BLaER1 (cell line): Measurements from ENCODE around the gene TIRAP.
A peak's percentile ranks its signal among the peaks of the same experiment; 100 is the strongest.

Experiments
- H3K27ac ChIP-seq: shearing (Covaris generic); formaldehyde crosslinking; 2 replicates; pipeline ENCODE4 v1.8.1; 2022
- H3K27me3 ChIP-seq: shearing (Covaris generic); formaldehyde crosslinking; 2 replicates; pipeline ENCODE4 v1.8.1; 2022
- H3K36me3 ChIP-seq: shearing (Covaris generic); formaldehyde crosslinking; 2 replicates; pipeline ENCODE4 v1.8.1; 2022
- H3K4me1 ChIP-seq: shearing (Covaris generic); formaldehyde crosslinking; 2 replicates; pipeline ENCODE4 v1.8.1; 2022
- H3K4me2 ChIP-seq: shearing (Covaris generic); formaldehyde crosslinking; 2 replicates; pipeline ENCODE4 v1.8.1; 2022
- H3K4me3 ChIP-seq: shearing (Covaris generic); formaldehyde crosslinking; 2 replicates; pipeline ENCODE4 v1.8.1; 2022
- H3K9ac ChIP-seq: shearing (Covaris generic); formaldehyde crosslinking; 2 replicates; pipeline ENCODE4 v1.8.1; 2022
- H3K9me3 ChIP-seq: shearing (Covaris generic); formaldehyde crosslinking; 2 replicates; pipeline ENCODE4 v1.8.1; 2022
- H4K20me1 ChIP-seq: shearing (Covaris generic); formaldehyde crosslinking; 2 replicates; pipeline ENCODE4 v1.8.1; 2022
- Cebpa-rat ChIP-seq: shearing (Covaris generic); IDR thresholded peaks from 2 replicates; pipeline ENCODE4 v1.8.1; 2022

TIRAP gene

GRCh38 chr11:126281666-126282175 is 1.2 kb upstream of the TIRAP start:
- Histone ChIP-seq H3K4me2 (peak overlapping the region; percentile 89), H3K4me3 (peak overlapping the region; percentile 81), H3K27me3 (no peaks in the 10 kb centered on the region), H4K20me1 (no peaks in the 10 kb centered on the region), H3K9me3 (no peaks in the 10 kb centered on the region), H3K27ac (0 out of 2 replicates have a peak overlapping the region, but pooled peaks have one; percentile 89), H3K9ac (peak overlapping the region; percentile 89; the same call in 1 of the 2 replicates), H3K36me3 (peaks cover 29% of the 10 kb centered on the region), H3K4me1 (peaks cover 46% of the 10 kb centered on the region)
- no peak for TF ChIP-seq Cebpa-rat

- Histone ChIP-seq H3K9ac (peak overlapping the region; percentile 89), H3K27ac (peak overlapping the region; percentile 89), H3K4me1 (peaks cover 46% of the 10 kb centered on the region), H3K4me2 (peak overlapping the region; percentile 89), H3K36me3 (peaks cover 23% of the 10 kb centered on the region), H4K20me1 (no peaks in the 10 kb centered on the region), H3K4me3 (peak overlapping the region; percentile 81), H3K9me3 (no peaks in the 10 kb centered on the region), H3K27me3 (no peaks in the 10 kb centered on the region)
- no peak for TF ChIP-seq Cebpa-rat
Observed at GRCh38 chr11:126282361-126282735, 545 bp upstream of the TIRAP start.

- no peak overlapping the region for H3K4me3 ChIP-seq
- H4K20me1 ChIP-seq = no peaks in the 10 kb centered on the region
- H3K4me1 ChIP-seq = peaks cover 44% of the 10 kb centered on the region
- H3K36me3 ChIP-seq = peaks cover 6% of the 10 kb centered on the region; the same call in 1 of the 2 replicates
- no peak overlapping the region for H3K9ac ChIP-seq
- no peaks in the 10 kb centered on the region for H3K9me3 ChIP-seq
- no peak overlapping the region for H3K27ac ChIP-seq
- peak overlapping the region; percentile 89 for H3K4me2 ChIP-seq
- no peaks in the 10 kb centered on the region for H3K27me3 ChIP-seq
- TF ChIP-seq Cebpa-rat = no peak
Observed at GRCh38 chr11:126284829-126285228, 1.9 kb downstream of the TIRAP start.

- no peak for TF ChIP-seq Cebpa-rat
- Histone ChIP-seq H3K27me3 (no peaks in the 10 kb centered on the region), H3K27ac (no peak overlapping the region), H3K4me1 (peaks cover 17% of the 10 kb centered on the region), H3K9ac (no peak overlapping the region), H4K20me1 (no peaks in the 10 kb centered on the region), H3K4me2 (no peak overlapping the region), H3K9me3 (no peaks in the 10 kb centered on the region), H3K36me3 (peaks cover 37% of the 10 kb centered on the region), H3K4me3 (no peak overlapping the region)
Observed at GRCh38 chr11:126288237-126288636, 5.3 kb downstream of the TIRAP start.

GRCh38 chr11:126290887-126291286 is 8.0 kb downstream of the TIRAP start:
- no peaks in the 10 kb centered on the region for H4K20me1 ChIP-seq
- H3K4me3 ChIP-seq = no peak overlapping the region
- peaks cover 58% of the 10 kb centered on the region for H3K36me3 ChIP-seq
- no peaks in the 10 kb centered on the region for H3K9me3 ChIP-seq
- no peaks in the 10 kb centered on the region for H3K4me1 ChIP-seq
- no peak overlapping the region for H3K4me2 ChIP-seq
- H3K9ac ChIP-seq = no peak overlapping the region
- TF ChIP-seq Cebpa-rat = no peak
- no peaks in the 10 kb centered on the region for H3K27me3 ChIP-seq
- H3K27ac ChIP-seq = no peak overlapping the region

GRCh38 chr11:126293726-126294125 is 10.8 kb downstream of the TIRAP start:
- TF ChIP-seq Cebpa-rat = no peak
- no peak overlapping the region for H3K4me2 ChIP-seq
- H4K20me1 ChIP-seq = no peaks in the 10 kb centered on the region
- no peak overlapping the region for H3K27ac ChIP-seq
- H3K9ac ChIP-seq = no peak overlapping the region
- no peaks in the 10 kb centered on the region for H3K4me1 ChIP-seq
- H3K4me3 ChIP-seq = no peak overlapping the region
- no peaks in the 10 kb centered on the region for H3K27me3 ChIP-seq
- peaks cover 61% of the 10 kb centered on the region for H3K36me3 ChIP-seq
- no peaks in the 10 kb centered on the region for H3K9me3 ChIP-seq

GRCh38 chr11:126297004-126297403 is 14.1 kb downstream of the TIRAP start:
- TF ChIP-seq Cebpa-rat = no peak

GRCh38 chr11:126303623-126304456 is 20.9 kb downstream of the TIRAP start, which contains the start of gene DCPS:
DCPS (plus strand) TSS chr11:126304060; CDS start chr11:126304081, 21 bp downstream.
- H3K4me3 ChIP-seq = peak within 1 kb of the TSS; percentile 75
- TF ChIP-seq Cebpa-rat = no peak
- H3K9ac ChIP-seq = peak within 1 kb of the TSS; percentile 89
- no peaks in the 10 kb centered on the region for H4K20me1 ChIP-seq
- peaks cover 36% of the 10 kb centered on the region for H3K4me1 ChIP-seq
- peak within 1 kb of the TSS; percentile 91 for H3K27ac ChIP-seq
- peaks cover 24% of the 10 kb centered on the region for H3K36me3 ChIP-seq
- no peaks in the 10 kb centered on the region for H3K9me3 ChIP-seq
- peak within 1 kb of the TSS; percentile 89 for H3K4me2 ChIP-seq
- H3K27me3 ChIP-seq = no peaks in the 10 kb centered on the region

More at GRCh38 chr11:126297004-126297403, 14.1 kb downstream of the TIRAP start:
- H4K20me1 ChIP-seq = no peaks in the 10 kb centered on the region
- no peaks in the 10 kb centered on the region for H3K9me3 ChIP-seq
- H3K4me1 ChIP-seq = no peaks in the 10 kb centered on the region
- H3K27ac ChIP-seq = no peak overlapping the region
- H3K27me3 ChIP-seq = no peaks in the 10 kb centered on the region
- H3K4me2 ChIP-seq = no peak overlapping the region
- no peak overlapping the region for H3K9ac ChIP-seq
- peaks cover 44% of the 10 kb centered on the region for H3K36me3 ChIP-seq
- H3K4me3 ChIP-seq = no peak overlapping the region

GRCh38 chr11:126304457-126305075 is 21.7 kb downstream of the TIRAP start:
- Histone ChIP-seq H3K9me3 (no peaks in the 10 kb centered on the region), H3K27me3 (no peaks in the 10 kb centered on the region), H4K20me1 (no peaks in the 10 kb centered on the region), H3K4me1 (peaks cover 36% of the 10 kb centered on the region), H3K4me3 (peak overlapping the region; percentile 75), H3K4me2 (peak overlapping the region; percentile 89), H3K9ac (peak overlapping the region; percentile 89), H3K36me3 (peaks cover 29% of the 10 kb centered on the region), H3K27ac (peak overlapping the region; percentile 91)
- no peak for TF ChIP-seq Cebpa-rat

GRCh38 chr11:126305699-126306098 is 22.8 kb downstream of the TIRAP start:
- TF ChIP-seq Cebpa-rat = no peak
- Histone ChIP-seq H3K4me2 (no peak overlapping the region), H3K9me3 (no peaks in the 10 kb centered on the region), H3K27me3 (no peaks in the 10 kb centered on the region), H3K27ac (no peak overlapping the region), H4K20me1 (0 out of 2 replicates have a peak, but pooled peaks cover 7% of the 10 kb centered on the region), H3K4me3 (no peak overlapping the region), H3K36me3 (peaks cover 34% of the 10 kb centered on the region), H3K9ac (no peak overlapping the region), H3K4me1 (peaks cover 38% of the 10 kb centered on the region)
